K562 (cell line): ENCODE data around the gene MGRN1. TPM values are rescaled to one million over a fixed set of nuclear protein-coding genes. Genes with fewer than 3 reads are reported as not detected.

Experiments used
- ATAC-seq: fragments of 200-7000 bp; cut with Tn5 transposase; 3 replicates; pipeline ENCODE4 v1.9.1; 2020; ENCODE audit warnings: moderate library complexity
- BruUV-seq: library from RNA; stranded (reverse); fragments of 400-500 nt; replicated peaks from 2 replicates; lab custom pipeline; 2021; lab: Mats Ljungman, UMichigan
- CTCF ChIA-PET: fragments of 300-600 bp; formaldehyde crosslinking; extraction: SDS; loops from one replicate; lab custom pipeline; 2021; ENCODE audit warnings: low intra/inter-chr PET ratio; lab: Yijun Ruan, JAX
- POLR2A ChIA-PET: fragments of 300-600, 350-650 bp; sonication (Branson Sonifier 250); formaldehyde crosslinking; extraction: SDS; loops from one replicate; lab custom pipeline; 2021; ENCODE audit warnings: antibody characterized with exemption, inconsistent platforms; lab: Yijun Ruan, JAX
- DNase-seq, 4 experiments: peaks; one replicate each; pipeline versions ENCODE4 v3.0.0 to v3.0.0-alpha.2; 2011 to 2018; ENCODE audit warnings: low spot score in 3 of 4, mixed read lengths in 3 of 4; ENCODE audit errors: extremely low read depth in 1 of 4
- FAIRE-seq: peaks from 2 replicates; lab custom pipeline; 2011; peaks lifted over from hg19 to GRCh38; lab: Jason Lieb, UNC
- H2AFZ ChIP-seq: 2 replicates; pipeline ENCODE4 v1.6.0; 2011; ENCODE audit warnings: low read depth, low read length, control low read depth, inconsistent platforms
- H3K27ac ChIP-seq: fragments of 200-600 bp; 3 replicates; pipeline ENCODE4 v1.8.0; 2011; ENCODE audit warnings: low read depth, mild to moderate bottlenecking, control low read depth, inconsistent platforms, low read length, moderate library complexity, mixed read lengths; ENCODE audit errors: extremely low read depth
- H3K27me3 ChIP-seq, 2 experiments: fragments of 300-600 bp in 1 of 2; 2 replicates in 1 of 2; 3 replicates in 1 of 2; pipeline versions ENCODE4 v1.6.0 to v1.8.0; 2011; ENCODE audit warnings: inconsistent platforms in 2 of 2, low read length in 2 of 2, mild to moderate bottlenecking in 1 of 2, mixed read lengths in 1 of 2, moderate library complexity in 1 of 2; ENCODE audit not compliant: control insufficient read depth in 2 of 2, insufficient read depth in 2 of 2
- H3K36me3 ChIP-seq: fragments of 300-600 bp; 3 replicates; pipeline ENCODE4 v1.8.0; 2011; ENCODE audit warnings: mild to moderate bottlenecking, low read length, inconsistent platforms; ENCODE audit not compliant: control insufficient read depth, insufficient read depth
- H3K4me1 ChIP-seq, 2 experiments: fragments of 200-600 bp in 1 of 2; replicated peaks in 1 of 2; 2 replicates in 1 of 2; 3 replicates in 1 of 2; pipeline versions ENCODE4 v1.5.1 to v1.8.0; 2011; ENCODE audit warnings: inconsistent platforms in 2 of 2, low read length in 2 of 2, mild to moderate bottlenecking in 1 of 2, mixed read lengths in 1 of 2, moderate library complexity in 1 of 2; ENCODE audit not compliant: control insufficient read depth in 2 of 2, insufficient read depth in 2 of 2
- H3K4me2 ChIP-seq: 2 replicates; pipeline ENCODE4 v1.6.1; 2011; ENCODE audit warnings: low read length, control low read depth, inconsistent platforms, mixed read lengths; ENCODE audit not compliant: insufficient read depth
- H3K4me3 ChIP-seq: fragments of 200-600 bp; sonication (generic), shearing (Covaris generic); 2 replicates; pipeline ENCODE4 v1.5.1; 2016; ENCODE audit warnings: control low read depth, inconsistent platforms
- H3K79me2 ChIP-seq: fragments of 200-600 bp; 3 replicates; pipeline ENCODE4 v1.8.0; 2011; ENCODE audit warnings: low read length, inconsistent platforms; ENCODE audit not compliant: control insufficient read depth, insufficient read depth
- H3K9ac ChIP-seq, 2 experiments: 2 replicates each; pipeline versions ENCODE4 v1.6.0 to v1.6.1; 2011; ENCODE audit warnings: low read depth in 2 of 2, low read length in 2 of 2, control low read depth in 1 of 2, inconsistent platforms in 1 of 2, mild to moderate bottlenecking in 1 of 2, mixed read lengths in 1 of 2; ENCODE audit not compliant: insufficient read depth in 1 of 2
- H3K9me1 ChIP-seq: one replicate; pipeline ENCODE4 v1.6.0; 2011; ENCODE audit warnings: inconsistent platforms, mild to moderate bottlenecking, low read length, moderate library complexity; ENCODE audit not compliant: control insufficient read depth, insufficient read depth
- H3K9me3 ChIP-seq: replicated peaks from 2 replicates; pipeline ENCODE4 v1.5.1; 2011; ENCODE audit warnings: low read depth, low read length, inconsistent platforms; ENCODE audit not compliant: control insufficient read depth, insufficient read depth
- H4K20me1 ChIP-seq: replicated peaks from 2 replicates; pipeline ENCODE4 v1.6.1; 2011; ENCODE audit warnings: low read length, inconsistent platforms, mixed read lengths; ENCODE audit not compliant: control insufficient read depth, insufficient read depth
- TBL1XR1 ChIP-seq, 2 experiments: IDR thresholded peaks; 2 replicates each; pipeline ENCODE4 v1.6.1; 2012; ENCODE audit warnings: improper control_type of control experiment in 2 of 2, low read length in 2 of 2, mild to moderate bottlenecking in 1 of 2
- USF2 ChIP-seq: sonication (generic); formaldehyde crosslinking; IDR thresholded peaks from 2 replicates; pipeline ENCODE4 v1.5.0; 2020; ENCODE audit warnings: missing genetic modification reagents
- ZBTB33 ChIP-seq: sonication (generic); formaldehyde crosslinking; IDR thresholded peaks from 2 replicates; pipeline ENCODE4 v1.8.1; 2023; ENCODE audit warnings: mild to moderate bottlenecking, missing genetic modification reagents
- ZNF384 ChIP-seq: IDR thresholded peaks from 2 replicates; pipeline ENCODE4 v1.6.1; 2012; ENCODE audit warnings: low read depth, low read length, improper control_type of control experiment
- WGBS: fragments of 100-300 bp; shearing (Covaris generic); methylation state at CpG from one replicate; pipeline ENCODE4 v1.1.6; 2016; ENCODE audit warnings: low coverage, mixed read lengths; ENCODE audit not compliant: insufficient coverage; ENCODE audit errors: missing lambda C conversion rate; 5-methylcytosine and 5-hydroxymethylcytosine counted together
- in situ Hi-C: fragments of 300-500 bp; cut with MboI; formaldehyde crosslinking; loops from 4 replicates; pipeline ENCODE4 v1.15.0; 2018; ENCODE audit warnings: inconsistent platforms, mixed read lengths
- intact Hi-C: fragments of 100-400 bp; cut with micrococcal nuclease; formaldehyde crosslinking; loops from 2 replicates; pipeline ENCODE4 v1.14.2; 2022
- polyA plus RNA-seq, 8 experiments: library from polyadenylated mRNA; depleted of rRNA in 4 of 8; stranded (reverse) in 5 of 8; unstranded in 3 of 8; fragments of >200 nt; fragmentation: Nextera tagmentation in 2 of 8; fragmentation: Illumina TruSeq in 1 of 8; extraction: Ambion mirVana in 2 of 8; extraction: Trizol in 1 of 8; gene quantifications; 2 replicates each; pipeline versions ENCODE4 v1.2.1 to v1.2.3, GENCODE V29; 2011 to 2014; ENCODE audit warnings: inconsistent platforms in 1 of 8, missing spikeins in 1 of 8
- total RNA-seq, 7 experiments: library from RNA; depleted of rRNA in 6 of 7; stranded (reverse); fragments of >200 nt in 6 of 7; fragmentation: Illumina TruSeq in 2 of 7; extraction: Trizol in 2 of 7; gene quantifications; 2 replicates each; pipeline versions ENCODE4 v1.2.1 to v1.2.3, GENCODE V29; 2011 to 2021; ENCODE audit warnings: low replicate concordance in 1 of 7

Gene MGRN1
- total and polyA plus RNA-seq, 9 of the 15 experiments (the other 6 are each of a cell fraction or from before 2014, with no cell fraction given), result 0.15 to 37.9 (median 6.0) TPM

GRCh38 chr16:4649744-4650442, 25.3 kb downstream of the MGRN1 start:
- no peaks in the 10 kb centered on the region for H3K27me3 ChIP-seq
- peaks cover 0 to 16% of the 10 kb centered on the region in 2 experiments; a peak in 3 of 5 replicates for H3K4me1 ChIP-seq
- 0 out of 3 replicates have a peak overlapping the region, but pooled peaks have one; percentile 59 for H3K27ac ChIP-seq
- no peak overlapping the region for H3K4me2 ChIP-seq
- BruUV-seq, result no TSS peak
- H4K20me1 ChIP-seq, result no peaks in the 10 kb centered on the region
- POLR2A ChIA-PET, result interaction anchor here (1.2 to 1.8 kb wide), 2 partner anchors 11 to 33 kb away, joined by 4 to 6 read pairs; no protein-coding TSS in a partner anchor
- H2AFZ ChIP-seq, result peak overlapping the region; percentile 59
- H3K9me3 ChIP-seq, result no peaks in the 10 kb centered on the region
- peaks cover 28% of the 10 kb centered on the region for H3K79me2 ChIP-seq
- peaks cover 46% of the 10 kb centered on the region; the same call in 1 of the 3 replicates for H3K36me3 ChIP-seq
- WGBS, result 86% methylated on average over 20 of the region's 25 CpGs
- no peak overlapping the region for H3K4me3 ChIP-seq
- in situ Hi-C loops (no loop called here), intact Hi-C loops (no loop called here)
- ATAC-seq (peak; percentile 57), DNase-seq (peak in 1 of 4 experiments; percentile 18), FAIRE-seq (no peak)
- CTCF ChIA-PET, result interaction anchor here (0.6 kb wide), 1 partner anchor 84 kb away, joined by 3 read pairs; the partner anchor contains the start of gene ANKS3
- peak; percentile 97 for TF ChIP-seq ZBTB33 (CRISPR knock-in tag)
- TF ChIP-seq USF2 (CRISPR knock-in tag), result no peak
- TF ChIP-seq TBL1XR1 (IDR thresholded peaks at IDR 0.05; ENCODE audit: low read length in 2 of 2), result 0 out of 4 replicates have a peak, but pooled peaks of 1 of the 2 experiments have one; percentile 15
- peak; percentile 34; the same call in 1 of the 2 replicates for TF ChIP-seq ZNF384
- peak overlapping the region in 1 of 2 experiments; percentile 54; a peak in 1 of 4 replicates for H3K9ac ChIP-seq
- H3K9me1 ChIP-seq, result no peaks in the 10 kb centered on the region
